K562 (cell line): ENCODE results near the gene DNAAF3. TPM values are rescaled to one million over a fixed set of nuclear protein-coding genes. Genes with fewer than 3 reads are reported as not detected.

Source experiments
- ATAC-seq: fragments of 200-7000 bp; cut with Tn5 transposase; 3 replicates; pipeline ENCODE4 v1.9.1; 2020; ENCODE audit warnings: moderate library complexity
- BruUV-seq: library from RNA; stranded (reverse); fragments of 400-500 nt; replicated peaks from 2 replicates; lab custom pipeline; 2021; lab: Mats Ljungman, UMichigan
- CTCF ChIA-PET: fragments of 300-600 bp; formaldehyde crosslinking; extraction: SDS; loops from one replicate; lab custom pipeline; 2021; ENCODE audit warnings: low intra/inter-chr PET ratio; lab: Yijun Ruan, JAX
- POLR2A ChIA-PET: fragments of 300-600, 350-650 bp; sonication (Branson Sonifier 250); formaldehyde crosslinking; extraction: SDS; loops from one replicate; lab custom pipeline; 2021; ENCODE audit warnings: antibody characterized with exemption, inconsistent platforms; lab: Yijun Ruan, JAX
- DNase-seq, 4 experiments: peaks; one replicate each; pipeline versions ENCODE4 v3.0.0 to v3.0.0-alpha.2; 2011 to 2018; ENCODE audit warnings: low spot score in 3 of 4, mixed read lengths in 3 of 4; ENCODE audit errors: extremely low read depth in 1 of 4
- FAIRE-seq: peaks from 2 replicates; lab custom pipeline; 2011; peaks lifted over from hg19 to GRCh38; lab: Jason Lieb, UNC
- H2AFZ ChIP-seq: 2 replicates; pipeline ENCODE4 v1.6.0; 2011; ENCODE audit warnings: low read depth, low read length, control low read depth, inconsistent platforms
- H3K27ac ChIP-seq: fragments of 200-600 bp; 3 replicates; pipeline ENCODE4 v1.8.0; 2011; ENCODE audit warnings: low read depth, mild to moderate bottlenecking, control low read depth, inconsistent platforms, low read length, moderate library complexity, mixed read lengths; ENCODE audit errors: extremely low read depth
- H3K27me3 ChIP-seq, 2 experiments: fragments of 300-600 bp in 1 of 2; 2 replicates in 1 of 2; 3 replicates in 1 of 2; pipeline versions ENCODE4 v1.6.0 to v1.8.0; 2011; ENCODE audit warnings: inconsistent platforms in 2 of 2, low read length in 2 of 2, mild to moderate bottlenecking in 1 of 2, mixed read lengths in 1 of 2, moderate library complexity in 1 of 2; ENCODE audit not compliant: control insufficient read depth in 2 of 2, insufficient read depth in 2 of 2
- H3K36me3 ChIP-seq: fragments of 300-600 bp; 3 replicates; pipeline ENCODE4 v1.8.0; 2011; ENCODE audit warnings: mild to moderate bottlenecking, low read length, inconsistent platforms; ENCODE audit not compliant: control insufficient read depth, insufficient read depth
- H3K4me1 ChIP-seq, 2 experiments: fragments of 200-600 bp in 1 of 2; replicated peaks in 1 of 2; 2 replicates in 1 of 2; 3 replicates in 1 of 2; pipeline versions ENCODE4 v1.5.1 to v1.8.0; 2011; ENCODE audit warnings: inconsistent platforms in 2 of 2, low read length in 2 of 2, mild to moderate bottlenecking in 1 of 2, mixed read lengths in 1 of 2, moderate library complexity in 1 of 2; ENCODE audit not compliant: control insufficient read depth in 2 of 2, insufficient read depth in 2 of 2
- H3K4me2 ChIP-seq: 2 replicates; pipeline ENCODE4 v1.6.1; 2011; ENCODE audit warnings: low read length, control low read depth, inconsistent platforms, mixed read lengths; ENCODE audit not compliant: insufficient read depth
- H3K4me3 ChIP-seq: fragments of 200-600 bp; sonication (generic), shearing (Covaris generic); 2 replicates; pipeline ENCODE4 v1.5.1; 2016; ENCODE audit warnings: control low read depth, inconsistent platforms
- H3K79me2 ChIP-seq: fragments of 200-600 bp; 3 replicates; pipeline ENCODE4 v1.8.0; 2011; ENCODE audit warnings: low read length, inconsistent platforms; ENCODE audit not compliant: control insufficient read depth, insufficient read depth
- H3K9ac ChIP-seq, 2 experiments: 2 replicates each; pipeline versions ENCODE4 v1.6.0 to v1.6.1; 2011; ENCODE audit warnings: low read depth in 2 of 2, low read length in 2 of 2, control low read depth in 1 of 2, inconsistent platforms in 1 of 2, mild to moderate bottlenecking in 1 of 2, mixed read lengths in 1 of 2; ENCODE audit not compliant: insufficient read depth in 1 of 2
- H3K9me1 ChIP-seq: one replicate; pipeline ENCODE4 v1.6.0; 2011; ENCODE audit warnings: inconsistent platforms, mild to moderate bottlenecking, low read length, moderate library complexity; ENCODE audit not compliant: control insufficient read depth, insufficient read depth
- H3K9me3 ChIP-seq: replicated peaks from 2 replicates; pipeline ENCODE4 v1.5.1; 2011; ENCODE audit warnings: low read depth, low read length, inconsistent platforms; ENCODE audit not compliant: control insufficient read depth, insufficient read depth
- H4K20me1 ChIP-seq: replicated peaks from 2 replicates; pipeline ENCODE4 v1.6.1; 2011; ENCODE audit warnings: low read length, inconsistent platforms, mixed read lengths; ENCODE audit not compliant: control insufficient read depth, insufficient read depth
- BRD4 ChIP-seq: fragments of 200-600 bp; sonication (generic); IDR thresholded peaks from 2 replicates; pipeline ENCODE4 v1.6.1; 2017; ENCODE audit warnings: inconsistent platforms
- E2F5 ChIP-seq: sonication (generic); formaldehyde crosslinking; IDR thresholded peaks from 2 replicates; pipeline ENCODE4 v1.8.0; 2022; ENCODE audit warnings: mild to moderate bottlenecking, missing genetic modification reagents
- FOS ChIP-seq: IDR thresholded peaks from 3 replicates; pipeline ENCODE4 v1.6.1; 2011; ENCODE audit not compliant: insufficient read length; ENCODE audit errors: extremely low read depth
- KLF13 ChIP-seq: fragments of 450-650 bp; IDR thresholded peaks from 2 replicates; pipeline ENCODE4 v1.6.1; 2016; ENCODE audit warnings: missing genetic modification characterization, low read depth, mild to moderate bottlenecking, missing compliant biosample characterization, moderate library complexity, borderline replicate concordance
- NKRF ChIP-seq: fragments of 450-650 bp; IDR thresholded peaks from 2 replicates; pipeline ENCODE4 v1.6.1; 2016; ENCODE audit warnings: borderline replicate concordance
- SMAD1 ChIP-seq: fragments of 150-350 bp; IDR thresholded peaks from 2 replicates; pipeline ENCODE4 v1.6.1; 2014; ENCODE audit warnings: low read length, low read depth; ENCODE audit not compliant: partially characterized antibody
- SMAD2 ChIP-seq: fragments of 150-350 bp; IDR thresholded peaks from 2 replicates; pipeline ENCODE4 v1.6.1; 2014; ENCODE audit warnings: low read depth, mild to moderate bottlenecking, low read length
- SMAD4 ChIP-seq: fragments of 250-450 bp; sonication (Bioruptor Pico); conservative IDR thresholded peaks from 2 replicates; pipeline ENCODE4 v1.8.0; 2021; ENCODE audit warnings: inconsistent platforms, mild to moderate bottlenecking, moderate library complexity
- SMARCA4 ChIP-seq: fragments of 450-650 bp; IDR thresholded peaks from 2 replicates; pipeline ENCODE4 v1.6.1; 2016
- SMARCE1 ChIP-seq: fragments of 450-650 bp; IDR thresholded peaks from 2 replicates; pipeline ENCODE4 v1.7.1; 2016; ENCODE audit warnings: mild to moderate bottlenecking
- SRSF9 ChIP-seq: fragments of 200-400 bp; formaldehyde crosslinking; IDR thresholded peaks from 2 replicates; pipeline ENCODE4 v1.6.1; 2017; ENCODE audit warnings: low read depth, low read length, borderline replicate concordance
- ZBTB17 ChIP-seq: fragments of 450-650 bp; formaldehyde crosslinking; IDR thresholded peaks from 2 replicates; pipeline ENCODE4 v1.4.0; 2020; ENCODE audit warnings: mild to moderate bottlenecking
- ZBTB33 ChIP-seq: sonication (generic); formaldehyde crosslinking; IDR thresholded peaks from 2 replicates; pipeline ENCODE4 v1.8.1; 2023; ENCODE audit warnings: mild to moderate bottlenecking, missing genetic modification reagents
- ZBTB7A ChIP-seq: IDR thresholded peaks from 2 replicates; pipeline ENCODE4 v1.6.1; 2011; ENCODE audit warnings: low read depth, mild to moderate bottlenecking, low read length, moderate library complexity, borderline replicate concordance; ENCODE audit not compliant: control insufficient read depth
- ZNF134 ChIP-seq: fragments of 250-450 bp; sonication (Bioruptor Pico); conservative IDR thresholded peaks from 2 replicates; pipeline ENCODE4 v1.4.0; 2020
- whole genome bisulfite sequencing: fragments of 100-300 bp; shearing (Covaris generic); methylation state at CpG from one replicate; pipeline ENCODE4 v1.1.6; 2016; ENCODE audit warnings: low coverage, mixed read lengths; ENCODE audit not compliant: insufficient coverage; ENCODE audit errors: missing lambda C conversion rate; 5-methylcytosine and 5-hydroxymethylcytosine counted together
- in situ Hi-C: fragments of 300-500 bp; cut with MboI; formaldehyde crosslinking; loops from 4 replicates; pipeline ENCODE4 v1.15.0; 2018; ENCODE audit warnings: inconsistent platforms, mixed read lengths
- intact Hi-C: fragments of 100-400 bp; cut with micrococcal nuclease; formaldehyde crosslinking; loops from 2 replicates; pipeline ENCODE4 v1.14.2; 2022
- polyA plus RNA-seq, 8 experiments: library from polyadenylated mRNA; depleted of rRNA in 4 of 8; stranded (reverse) in 5 of 8; unstranded in 3 of 8; fragments of >200 nt; fragmentation: Nextera tagmentation in 2 of 8; fragmentation: Illumina TruSeq in 1 of 8; extraction: Ambion mirVana in 2 of 8; extraction: Trizol in 1 of 8; gene quantifications; 2 replicates each; pipeline versions ENCODE4 v1.2.1 to v1.2.3, GENCODE V29; 2011 to 2014; ENCODE audit warnings: inconsistent platforms in 1 of 8, missing spikeins in 1 of 8
- total RNA-seq, 7 experiments: library from RNA; depleted of rRNA in 6 of 7; stranded (reverse); fragments of >200 nt in 6 of 7; fragmentation: Illumina TruSeq in 2 of 7; extraction: Trizol in 2 of 7; gene quantifications; 2 replicates each; pipeline versions ENCODE4 v1.2.1 to v1.2.3, GENCODE V29; 2011 to 2021; ENCODE audit warnings: low replicate concordance in 1 of 7
- TF ChIP-seq, protein P1 (sequence below): fragments of 250-450 bp; sonication (Bioruptor Pico); IDR thresholded peaks from 2 replicates; pipeline ENCODE4 v1.9.0; 2021; ENCODE audit warnings: mild to moderate bottlenecking, inconsistent platforms

The DNAAF3 gene
- total and polyA plus RNA-seq, 9 of the 15 experiments (the other 6 are each of a cell fraction or from before 2014, with no cell fraction given) = 21.6 to 61.5 (median 43.0) TPM

- Histone ChIP-seq H3K9ac (0 out of 4 replicates have a peak overlapping the region, but pooled peaks of 1 of the 2 experiments have one; percentile 45), H3K36me3 (peaks cover 43% of the 10 kb centered on the region), H3K27ac (no peak overlapping the region), H3K9me3 (no peaks in the 10 kb centered on the region), H3K4me1 (peaks cover 6 to 28% of the 10 kb centered on the region in 2 experiments), H3K79me2 (peaks cover 16% of the 10 kb centered on the region), H2AFZ (no peak overlapping the region), H3K27me3 (no peaks in the 10 kb centered on the region), H4K20me1 (no peaks in the 10 kb centered on the region), H3K4me3 (no peak overlapping the region), H3K4me2 (no peak overlapping the region), H3K9me1 (no peaks in the 10 kb centered on the region)
- ChIA-PET POLR2A (interaction anchor here (0.7 to 1.2 kb wide), 3 partner anchors 19 to 266 kb away, joined by 3 to 5 read pairs (median 3); partner anchors contain the start of gene UBE2S), CTCF (interaction anchor here (0.7 to 1.9 kb wide), 4 partner anchors 19 to 362 kb away, joined by 3 to 20 read pairs (median 4); partner anchors contain the start of gene DNAAF3)
- intact Hi-C loops = loop anchor here (1.0 to 10.0 kb wide), 3 partner anchors 18 to 493 kb away; no protein-coding TSS in a partner anchor
- ATAC-seq (no peak), DNase-seq (peak in 1 of 4 experiments; percentile 9), FAIRE-seq (no peak)
- WGBS = 89% methylated on average over 14 of the region's 21 CpGs
- no TSS peak for BruUV-seq
- in situ Hi-C loops = loop anchor here (25.0 kb wide), 1 partner anchor 496 kb away; the partner anchor contains the start of genes CCDC106, ZNF580 and ZNF581
- TF ChIP-seq SMAD1 (no peak), ZNF134 (no peak), SMARCE1 (no peak), SRSF9 (no peak), ZBTB7A (0 out of 2 replicates have a peak, but pooled peaks have one; percentile 21), SMAD2 (no peak), BRD4 (no peak), E2F5 (CRISPR knock-in tag) (no peak), FOS (no peak), NKRF (no peak), ZBTB33 (peak; percentile 89), SMARCA4 (no peak), ZBTB17 (CRISPR knock-in tag) (no peak), KLF13 (tag) (no peak), SMAD4 (CRISPR knock-in tag) (no peak)
- TF ChIP-seq, protein P1, sequence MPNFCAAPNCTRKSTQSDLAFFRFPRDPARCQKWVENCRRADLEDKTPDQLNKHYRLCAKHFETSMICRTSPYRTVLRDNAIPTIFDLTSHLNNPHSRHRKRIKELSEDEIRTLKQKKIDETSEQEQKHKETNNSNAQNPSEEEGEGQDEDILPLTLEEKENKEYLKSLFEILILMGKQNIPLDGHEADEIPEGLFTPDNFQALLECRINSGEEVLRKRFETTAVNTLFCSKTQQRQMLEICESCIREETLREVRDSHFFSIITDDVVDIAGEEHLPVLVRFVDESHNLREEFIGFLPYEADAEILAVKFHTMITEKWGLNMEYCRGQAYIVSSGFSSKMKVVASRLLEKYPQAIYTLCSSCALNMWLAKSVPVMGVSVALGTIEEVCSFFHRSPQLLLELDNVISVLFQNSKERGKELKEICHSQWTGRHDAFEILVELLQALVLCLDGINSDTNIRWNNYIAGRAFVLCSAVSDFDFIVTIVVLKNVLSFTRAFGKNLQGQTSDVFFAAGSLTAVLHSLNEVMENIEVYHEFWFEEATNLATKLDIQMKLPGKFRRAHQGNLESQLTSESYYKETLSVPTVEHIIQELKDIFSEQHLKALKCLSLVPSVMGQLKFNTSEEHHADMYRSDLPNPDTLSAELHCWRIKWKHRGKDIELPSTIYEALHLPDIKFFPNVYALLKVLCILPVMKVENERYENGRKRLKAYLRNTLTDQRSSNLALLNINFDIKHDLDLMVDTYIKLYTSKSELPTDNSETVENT = no peak
Observed at GRCh38 chr19:55141696-55142095, 24.7 kb downstream of the DNAAF3 start.
